HepG2 (cell line): Measurements from ENCODE around the gene SRSF1. TPM values are rescaled to one million over a fixed set of nuclear protein-coding genes. Genes with fewer than 3 reads are reported as not detected.
A peak's percentile ranks its signal among the peaks of the same experiment; 100 is the strongest.

Experiments used
- ATF1 ChIP-seq: IDR thresholded peaks from 2 replicates; pipeline ENCODE4 v1.6.1; 2016; ENCODE audit warnings: mild to moderate bottlenecking, control low read depth
- ATF4 ChIP-seq, 2 experiments: fragments of 450-650 bp in 1 of 2; sonication (generic) in 1 of 2; formaldehyde crosslinking; IDR thresholded peaks; 2 replicates each; pipeline versions ENCODE4 v1.5.0 to v1.8.0; 2020 to 2022; ENCODE audit warnings: mild to moderate bottlenecking in 1 of 2, missing genetic modification reagents in 1 of 2
- DBP ChIP-seq: sonication (generic); formaldehyde crosslinking; IDR thresholded peaks from 2 replicates; pipeline ENCODE4 v1.4.0; 2020; ENCODE audit warnings: missing genetic modification reagents; ENCODE audit errors: not compliant biosample characterization
- EED ChIP-seq: sonication (generic); formaldehyde crosslinking; IDR thresholded peaks from 2 replicates; pipeline ENCODE4 v1.5.0; 2020; ENCODE audit warnings: mild to moderate bottlenecking, missing genetic modification reagents
- MTERF4 ChIP-seq: sonication (generic); formaldehyde crosslinking; IDR thresholded peaks from 2 replicates; pipeline ENCODE4 v1.8.0; 2023; ENCODE audit warnings: mild to moderate bottlenecking, missing genetic modification reagents
- POGK ChIP-seq: sonication (generic); formaldehyde crosslinking; conservative IDR thresholded peaks from 2 replicates; pipeline ENCODE4 v1.8.0; 2022; ENCODE audit warnings: mild to moderate bottlenecking, moderate library complexity, missing genetic modification reagents
- POLR2AphosphoS2 ChIP-seq: IDR thresholded peaks from 2 replicates; pipeline ENCODE4 v1.6.1; 2011; ENCODE audit warnings: low read depth, low read length, improper control_type of control experiment
- SRSF4 ChIP-seq: fragments of 200-400 bp; formaldehyde crosslinking; IDR thresholded peaks from one replicate; pipeline ENCODE4 v1.6.1; 2018; ENCODE audit warnings: mild to moderate bottlenecking, low read depth, low read length, moderate library complexity; ENCODE audit not compliant: poor library complexity, severe bottlenecking
- THAP9 ChIP-seq: sonication (generic); formaldehyde crosslinking; IDR thresholded peaks from 2 replicates; pipeline ENCODE4; 2020; ENCODE audit warnings: missing genetic modification reagents, mild to moderate bottlenecking, borderline replicate concordance
- ZNF142 ChIP-seq: sonication (generic); formaldehyde crosslinking; IDR thresholded peaks from 2 replicates; pipeline ENCODE4 v1.4.0; 2020; ENCODE audit warnings: missing genetic modification reagents
- ZNF205 ChIP-seq: IDR thresholded peaks from 2 replicates; pipeline ENCODE4 v1.6.1; 2018; ENCODE audit warnings: missing biosample characterization, missing genetic modification reagents
- ZNF383 ChIP-seq: sonication (generic); formaldehyde crosslinking; IDR thresholded peaks from 2 replicates; pipeline ENCODE4 v1.4.0; 2020; ENCODE audit warnings: missing genetic modification reagents, mild to moderate bottlenecking, borderline replicate concordance
- ZNF616 ChIP-seq: sonication (generic); formaldehyde crosslinking; IDR thresholded peaks from 2 replicates; pipeline ENCODE4 v1.5.0; 2020; ENCODE audit warnings: low read depth, mild to moderate bottlenecking, missing genetic modification reagents
- polyA plus RNA-seq, 8 experiments: library from polyadenylated mRNA; depleted of rRNA in 3 of 8; stranded (reverse) in 7 of 8; unstranded in 1 of 8; fragments of >200 nt; fragmentation: Illumina TruSeq in 4 of 8; extraction: Trizol in 4 of 8; gene quantifications; 2 replicates each; pipeline versions ENCODE4 v1.2.1 to v1.2.3, GENCODE V29; 2011 to 2016; ENCODE audit warnings: low read depth in 4 of 8, missing spikeins in 1 of 8, mixed read lengths in 1 of 8; ENCODE audit not compliant: insufficient read depth in 1 of 8
- total RNA-seq, 5 experiments: library from RNA; depleted of rRNA; stranded (reverse); fragments of >200 nt; fragmentation: Illumina TruSeq; extraction: Trizol; gene quantifications; 2 replicates each; pipeline ENCODE4 v1.2.3, GENCODE V29; 2016; ENCODE audit warnings: low read depth in 1 of 5

SRSF1 gene
- total and polyA plus RNA-seq, 2 of the 13 experiments (the other 11 are each of a cell fraction or from before 2014, with no cell fraction given), result 142 to 445 TPM

GRCh38 chr17:57987581-57988300, 19.3 kb downstream of the SRSF1 start, which contains the start of gene VEZF1 (continued):
- TF ChIP-seq MTERF4 (CRISPR knock-in tag) (no peak), ATF4 (CRISPR knock-in tag; IDR thresholded peaks at IDR 0.05) (no peak), ZNF383 (no peak), ZNF205 (CRISPR knock-in tag) (no peak), DBP (CRISPR knock-in tag) (no peak), ZNF142 (CRISPR knock-in tag) (peak; percentile 100), ZNF616 (CRISPR knock-in tag) (no peak), POLR2AphosphoS2 (no peak), ATF1 (CRISPR knock-in tag) (no peak), THAP9 (CRISPR knock-in tag) (peak; percentile 51; the same call in 1 of the 2 replicates), POGK (CRISPR knock-in tag) (no peak; the same call in none of the 2 replicates), SRSF4 (no peak), EED (0 out of 2 replicates have a peak, but pooled peaks have one; percentile 20)
